Epithelial cell of esophagus (primary cell): Measurements from ENCODE around the gene NDRG4.

ENCODE experiments used
- DNase-seq: peaks from one replicate; pipeline ENCODE4 v3.0.0; 2010; ENCODE audit warnings: low read depth
- H3K4me3 ChIP-seq: 2 replicates; pipeline ENCODE4 v1.5.1; 2011; ENCODE audit warnings: mild to moderate bottlenecking, low read length, control low read depth
- TF ChIP-seq, protein P1 (sequence below): IDR thresholded peaks from 2 replicates; pipeline ENCODE4 v1.5.1; 2011; ENCODE audit warnings: low read depth, mild to moderate bottlenecking, low read length, control low read depth, inconsistent platforms; ENCODE audit not compliant: insufficient read depth; ENCODE audit errors: missing control alignments

The NDRG4 gene

DNA sequence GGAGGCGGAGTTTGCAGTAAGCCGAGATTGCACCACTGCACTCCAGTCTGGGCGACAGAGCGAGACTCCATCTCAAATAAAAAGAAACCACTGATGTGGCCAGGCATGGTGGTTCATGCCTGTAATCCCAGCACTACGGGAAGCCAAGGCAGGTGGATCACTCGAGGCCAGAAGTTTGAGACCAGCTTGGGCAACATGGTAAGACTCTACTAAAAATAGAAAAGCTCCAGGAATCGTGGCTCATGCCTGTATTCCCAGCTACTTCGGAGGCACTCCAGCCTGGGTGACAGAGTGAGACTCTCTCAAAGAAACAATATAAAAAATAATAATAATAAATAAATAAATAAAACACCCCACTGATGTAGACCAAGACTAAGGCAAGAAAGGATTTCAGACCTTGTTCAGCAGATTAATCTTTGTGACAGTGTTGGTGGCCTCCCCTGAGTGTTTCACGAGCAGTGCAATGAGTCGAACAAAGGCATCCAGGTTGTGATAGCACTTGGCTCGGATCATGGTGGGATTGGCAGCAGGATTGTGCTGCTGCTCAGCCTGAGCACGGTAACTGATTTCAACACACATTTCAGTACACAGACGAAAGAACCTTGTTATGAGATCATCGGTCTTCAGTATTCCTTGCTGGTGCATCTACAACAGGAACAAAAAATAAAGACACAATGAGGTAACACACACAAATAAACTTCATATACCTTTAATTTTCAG, 34.0 kb downstream of the NDRG4 start:
- H3K4me3 ChIP-seq: no peak overlapping the region
- TF ChIP-seq, protein P1, sequence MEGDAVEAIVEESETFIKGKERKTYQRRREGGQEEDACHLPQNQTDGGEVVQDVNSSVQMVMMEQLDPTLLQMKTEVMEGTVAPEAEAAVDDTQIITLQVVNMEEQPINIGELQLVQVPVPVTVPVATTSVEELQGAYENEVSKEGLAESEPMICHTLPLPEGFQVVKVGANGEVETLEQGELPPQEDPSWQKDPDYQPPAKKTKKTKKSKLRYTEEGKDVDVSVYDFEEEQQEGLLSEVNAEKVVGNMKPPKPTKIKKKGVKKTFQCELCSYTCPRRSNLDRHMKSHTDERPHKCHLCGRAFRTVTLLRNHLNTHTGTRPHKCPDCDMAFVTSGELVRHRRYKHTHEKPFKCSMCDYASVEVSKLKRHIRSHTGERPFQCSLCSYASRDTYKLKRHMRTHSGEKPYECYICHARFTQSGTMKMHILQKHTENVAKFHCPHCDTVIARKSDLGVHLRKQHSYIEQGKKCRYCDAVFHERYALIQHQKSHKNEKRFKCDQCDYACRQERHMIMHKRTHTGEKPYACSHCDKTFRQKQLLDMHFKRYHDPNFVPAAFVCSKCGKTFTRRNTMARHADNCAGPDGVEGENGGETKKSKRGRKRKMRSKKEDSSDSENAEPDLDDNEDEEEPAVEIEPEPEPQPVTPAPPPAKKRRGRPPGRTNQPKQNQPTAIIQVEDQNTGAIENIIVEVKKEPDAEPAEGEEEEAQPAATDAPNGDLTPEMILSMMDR: no peak
- no peak for DNase-seq

DNA sequence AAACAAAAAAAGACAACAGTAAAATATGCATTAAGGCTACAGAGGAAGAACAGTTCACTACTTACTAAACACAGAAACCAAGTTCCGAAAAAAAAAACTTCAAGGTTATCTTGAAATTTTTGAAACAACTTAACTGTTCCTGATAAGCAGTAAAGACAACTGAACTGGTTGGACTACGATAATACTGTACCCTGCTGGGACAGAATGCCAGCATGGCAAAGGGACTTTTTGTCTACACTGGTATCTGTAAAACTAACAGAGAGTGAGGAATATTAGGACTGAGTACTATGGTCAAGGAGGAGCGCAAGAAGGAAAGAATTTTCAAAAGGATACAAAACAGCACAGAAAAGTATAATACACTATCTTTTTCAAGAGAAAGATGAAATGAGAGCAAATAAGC, 35.2 kb downstream of the NDRG4 start:
- no peak overlapping the region for H3K4me3 ChIP-seq
- TF ChIP-seq, protein P1: no peak
- DNase-seq: no peak

DNA sequence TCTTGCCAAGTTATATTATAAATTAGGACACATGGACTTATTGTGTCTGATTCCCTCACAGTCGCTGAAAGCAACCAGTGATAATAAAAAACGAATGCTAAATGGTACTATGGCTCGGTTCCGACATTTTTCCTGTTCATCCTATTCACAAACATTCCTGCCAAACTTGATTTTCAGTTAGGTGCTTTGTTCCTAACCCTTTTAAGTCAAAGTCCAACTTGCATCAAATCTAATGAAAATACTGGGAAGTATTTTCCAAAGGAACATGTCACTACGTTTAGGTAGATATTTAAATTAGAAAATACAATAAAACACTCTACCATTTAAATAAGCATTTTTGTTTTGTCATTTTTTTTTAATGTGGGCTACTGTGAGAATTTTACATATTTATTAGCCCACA, 36.3 kb downstream of the NDRG4 start:
- no peak for DNase-seq
- H3K4me3 ChIP-seq: no peak overlapping the region
- TF ChIP-seq, protein P1: no peak

DNA sequence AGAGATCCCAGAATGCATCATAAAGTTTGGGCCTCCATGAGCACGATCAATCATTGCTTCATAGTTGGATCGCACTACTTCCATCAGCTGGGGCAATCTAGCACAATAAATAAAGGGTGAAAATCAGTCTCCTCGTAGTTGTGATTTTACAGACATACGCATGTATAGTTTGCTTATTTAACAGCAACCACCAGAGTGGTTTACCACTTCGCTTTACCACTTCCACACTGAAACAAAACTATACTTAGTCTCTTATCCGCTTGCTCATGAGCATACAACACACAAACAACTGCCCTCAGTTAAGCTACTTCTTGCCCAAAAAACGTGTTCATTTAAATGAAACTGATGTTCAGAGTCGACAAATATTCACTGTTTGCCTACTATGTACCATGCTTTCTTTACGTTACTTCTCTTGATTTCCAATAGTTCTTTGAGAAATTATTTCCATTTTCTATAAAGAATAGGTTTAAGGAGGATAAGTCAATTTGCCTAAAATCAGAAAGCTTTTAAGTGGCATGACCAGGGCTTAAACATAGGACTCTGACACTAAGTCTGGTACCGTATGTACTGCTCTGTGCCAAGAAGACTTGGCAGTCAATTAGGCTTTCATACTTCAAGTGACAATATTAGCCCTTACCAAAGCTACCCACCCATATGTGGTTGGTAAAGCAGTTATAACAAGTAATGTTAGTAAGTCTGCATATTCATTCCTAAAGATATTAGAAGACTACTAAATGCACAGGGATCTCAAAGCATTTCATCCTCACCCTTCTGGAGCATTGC, 37.4 kb downstream of the NDRG4 start:
- no peak for DNase-seq
- no peak overlapping the region for H3K4me3 ChIP-seq

DNA sequence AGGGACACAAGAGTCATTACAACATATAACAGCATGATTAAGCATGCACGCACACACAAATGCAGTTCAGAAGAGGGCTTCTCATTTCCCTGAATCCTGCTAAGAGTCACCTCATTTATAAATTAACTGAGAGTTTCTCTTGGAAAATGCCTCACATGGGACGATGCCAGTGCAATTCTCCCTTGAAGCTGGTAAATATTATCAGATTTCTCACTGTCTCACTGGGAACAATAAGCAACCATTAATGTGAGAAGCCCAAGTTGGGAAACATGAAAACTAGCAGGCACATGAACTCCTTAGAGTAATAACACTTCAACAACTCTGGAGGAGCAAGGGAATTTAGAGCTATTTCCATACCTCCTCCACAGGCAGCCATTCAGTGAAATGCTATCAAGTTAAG, 41.8 kb downstream of the NDRG4 start:
- TF ChIP-seq, protein P1: no peak
- H3K4me3 ChIP-seq: no peak overlapping the region
- DNase-seq: no peak

More for the DNA sequence above, 37.4 kb downstream of the NDRG4 start:
- TF ChIP-seq, protein P1: no peak

DNA sequence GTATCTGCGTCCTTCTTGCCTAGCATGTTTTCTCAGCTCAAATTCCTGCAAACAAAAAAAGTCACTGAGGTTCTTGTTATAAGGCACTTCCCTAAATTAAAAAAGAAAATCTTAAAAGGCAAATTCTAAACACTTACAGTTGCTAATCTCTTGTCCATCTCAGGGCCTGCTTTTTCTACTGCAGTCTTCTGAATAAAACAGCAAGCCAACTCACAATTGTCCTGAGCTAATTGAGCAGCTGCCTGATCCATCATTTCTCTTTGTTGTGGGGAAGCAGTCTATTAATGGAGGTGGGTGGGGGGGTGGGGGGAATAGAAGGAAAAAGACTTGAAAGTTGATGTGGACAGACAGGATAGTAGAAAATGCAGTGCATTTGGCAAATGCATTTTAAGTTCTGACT, 42.3 kb downstream of the NDRG4 start:
- no peak for DNase-seq
- TF ChIP-seq, protein P1: no peak
- no peak overlapping the region for H3K4me3 ChIP-seq
